ENCODE measurements around the gene XXYLT1.
"Not testable (repeated sequence)": the region's sequence is repeated elsewhere in the genome, so short reads cannot be mapped to it uniquely, and the experiment has no call there.

Gene XXYLT1

GRCh38 chr3:195270817-195271409, at the start of gene XXYLT1:
Gene XXYLT1 (minus strand): TSS chr3:195271159. CDS start chr3:195271058, 101 bp downstream.
- H3K4me3 ChIP-seq (ENCODE audit: low read depth, low read length): peak within 1 kb of the TSS; percentile 78
- no peak for DNase-seq (ENCODE audit: low read depth)

GRCh38 chr3:195319060-195319459, 48.1 kb upstream of the XXYLT1 start:
- DNase-seq (ENCODE audit: low read depth): no peak
- no peak overlapping the region for H3K4me3 ChIP-seq (ENCODE audit: low read depth, low read length)

- no peak for DNase-seq (ENCODE audit: low read depth)
- H3K4me3 ChIP-seq (ENCODE audit: low read depth, low read length): no peak overlapping the region
These were observed 41.8 kb upstream of the XXYLT1 start for GRCh38 chr3:195312714-195313113.

GRCh38 chr3:195307711-195308110, 36.8 kb upstream of the XXYLT1 start:
- H3K4me3 ChIP-seq (ENCODE audit: low read depth, low read length): no peak overlapping the region
- no peak for DNase-seq (ENCODE audit: low read depth)

GRCh38 chr3:195306369-195306768, 35.4 kb upstream of the XXYLT1 start:
- no peak for DNase-seq (ENCODE audit: low read depth)
- no peak overlapping the region for H3K4me3 ChIP-seq (ENCODE audit: low read depth, low read length)

DNA sequence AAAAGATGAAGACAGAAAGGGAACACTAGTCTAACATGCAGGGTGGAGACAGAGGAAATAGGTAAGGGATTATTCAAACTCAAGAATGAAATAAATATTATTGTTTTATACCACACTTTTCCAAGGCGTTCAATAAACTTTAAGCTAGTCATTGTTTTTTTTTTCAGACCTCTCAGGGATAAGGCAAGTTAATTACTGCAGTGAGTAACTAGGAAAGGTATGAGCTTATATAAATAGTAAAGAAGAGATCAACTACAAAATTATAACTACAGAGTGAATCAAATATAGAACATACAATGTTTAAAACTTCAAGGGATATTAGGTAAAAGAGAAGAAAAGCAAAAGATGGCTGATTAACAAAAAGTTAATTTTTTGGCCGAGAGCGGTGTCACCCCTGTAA, 31.5 kb upstream of the XXYLT1 start:
- no peak overlapping the region for H3K4me3 ChIP-seq (ENCODE audit: low read depth, low read length)
- no peak for DNase-seq (ENCODE audit: low read depth)

GRCh38 chr3:195297446-195297845, 26.5 kb upstream of the XXYLT1 start:
- no peak for DNase-seq (ENCODE audit: low read depth)
- no peak overlapping the region for H3K4me3 ChIP-seq (ENCODE audit: low read depth, low read length)

- no peak overlapping the region for H3K4me3 ChIP-seq (ENCODE audit: low read depth, low read length)
- DNase-seq (ENCODE audit: low read depth): no peak
These were observed 25.7 kb upstream of the XXYLT1 start for GRCh38 chr3:195296662-195297061.

GRCh38 chr3:195291121-195291520, 20.2 kb upstream of the XXYLT1 start:
- no peak for DNase-seq (ENCODE audit: low read depth)
- no peak overlapping the region for H3K4me3 ChIP-seq (ENCODE audit: low read depth, low read length)

GRCh38 chr3:195290643-195291042, 19.7 kb upstream of the XXYLT1 start:
- not testable (repeated sequence) for DNase-seq (ENCODE audit: low read depth); H3K4me3 ChIP-seq (ENCODE audit: low read depth, low read length)

GRCh38 chr3:195286115-195286872, 15.3 kb upstream of the XXYLT1 start:
- no peak overlapping the region for H3K4me3 ChIP-seq (ENCODE audit: low read depth, low read length)
- no peak for DNase-seq (ENCODE audit: low read depth)

DNA sequence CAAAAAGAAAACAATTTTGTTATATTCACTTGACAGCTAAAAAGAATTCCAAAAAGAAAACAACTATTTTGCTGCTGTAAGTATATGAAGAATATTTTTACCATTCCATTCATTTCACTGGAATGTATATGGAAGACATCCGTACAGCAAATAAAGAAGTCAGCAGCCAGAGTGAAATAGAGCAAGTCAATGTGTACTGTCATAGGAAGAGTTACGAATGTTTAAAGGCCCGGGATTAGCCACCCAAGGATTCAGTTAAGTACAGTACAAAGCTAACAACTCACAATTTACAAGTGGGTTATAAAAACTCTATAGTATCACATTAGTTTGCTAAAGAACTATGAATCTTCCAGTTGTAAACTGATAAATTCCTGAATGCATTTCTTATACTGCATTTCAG, 14.4 kb upstream of the XXYLT1 start:
- DNase-seq (ENCODE audit: low read depth): no peak
- H3K4me3 ChIP-seq (ENCODE audit: low read depth, low read length): no peak overlapping the region

- H3K4me3 ChIP-seq (ENCODE audit: low read depth, low read length): no peak overlapping the region
- DNase-seq (ENCODE audit: low read depth): no peak
These were observed 13.9 kb upstream of the XXYLT1 start for GRCh38 chr3:195284842-195285241.

GRCh38 chr3:195282961-195283360, 12.0 kb upstream of the XXYLT1 start:
- no peak overlapping the region for H3K4me3 ChIP-seq (ENCODE audit: low read depth, low read length)
- no peak for DNase-seq (ENCODE audit: low read depth)

DNA sequence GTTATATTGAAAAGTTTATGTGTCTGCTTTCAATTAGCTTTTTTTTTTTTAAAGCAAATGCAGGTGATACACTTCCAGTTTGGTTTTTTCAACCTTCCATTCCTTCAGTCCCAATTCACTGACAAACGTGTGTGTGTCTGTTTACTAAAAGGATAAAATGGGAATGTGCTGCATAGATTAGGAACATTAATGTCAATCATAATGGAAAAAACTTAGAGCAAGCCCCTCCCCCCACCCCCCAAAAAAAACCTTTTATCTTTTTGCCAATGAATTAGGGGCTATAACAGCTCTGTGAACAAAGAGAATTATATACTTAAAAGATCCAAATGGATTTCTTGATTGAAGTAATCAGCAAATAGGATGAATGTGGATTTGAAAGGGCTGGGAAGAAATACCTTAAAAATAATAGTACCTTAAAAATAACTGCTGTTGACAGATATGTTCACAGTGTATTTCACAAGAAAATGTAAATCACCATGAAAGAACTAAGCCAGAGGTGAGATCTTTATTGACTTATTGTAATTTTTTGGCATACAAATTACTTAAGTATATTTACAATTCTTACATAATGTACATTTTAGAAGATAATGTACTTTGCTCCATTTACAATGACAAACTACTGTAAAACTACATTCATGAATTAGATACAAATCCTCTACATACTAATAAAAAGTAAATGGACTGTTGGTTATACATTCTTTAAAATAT, 3.5 kb upstream of the XXYLT1 start:
- DNase-seq (ENCODE audit: low read depth): no peak
- H3K4me3 ChIP-seq (ENCODE audit: low read depth, low read length): no peak overlapping the region

DNA sequence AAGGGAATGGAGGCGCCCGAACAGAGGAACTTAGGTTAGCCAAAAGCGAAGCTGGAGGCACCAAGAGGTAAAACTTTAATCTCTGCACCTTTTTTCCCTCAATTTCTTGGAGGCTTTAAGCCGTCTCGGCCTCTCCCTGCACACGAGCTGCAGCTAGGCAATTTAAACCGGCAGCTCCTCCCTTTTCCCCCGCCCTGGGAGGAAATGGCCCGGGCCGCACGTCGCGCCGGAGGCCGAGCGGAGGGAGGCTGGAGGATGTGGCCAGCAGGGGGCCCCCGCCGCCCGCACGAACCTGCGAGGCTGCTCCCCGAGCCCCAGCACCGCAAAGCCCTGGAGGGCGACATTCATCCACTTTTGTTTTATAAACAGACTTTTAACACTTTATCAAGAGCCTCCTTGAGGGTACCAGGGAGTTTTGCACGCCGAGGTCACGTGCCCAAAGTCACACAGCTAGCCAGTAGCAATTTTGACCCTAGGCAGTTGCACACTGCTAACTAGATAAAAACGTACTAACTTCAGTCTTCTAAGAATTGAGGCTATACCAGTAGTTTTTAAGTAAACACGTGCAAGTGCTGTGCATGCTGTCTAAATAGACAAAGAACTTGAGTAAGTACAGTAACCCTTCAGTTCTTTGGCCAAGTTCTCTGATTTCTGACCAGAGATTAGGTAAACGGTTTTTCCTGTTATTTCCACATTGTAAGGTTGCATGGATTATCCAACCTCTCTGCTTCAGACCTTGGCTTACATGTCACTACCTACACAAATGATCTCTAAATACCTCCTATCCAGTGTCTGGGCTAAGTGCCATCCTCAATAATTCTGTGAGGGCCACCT, 668 bp upstream of the XXYLT1 start:
- no peak for DNase-seq (ENCODE audit: low read depth)
- peak overlapping the region; percentile 78 for H3K4me3 ChIP-seq (ENCODE audit: low read depth, low read length)

- peak overlapping the region; percentile 78 for H3K4me3 ChIP-seq (ENCODE audit: low read depth, low read length)
- no peak for DNase-seq (ENCODE audit: low read depth)
These were observed 711 bp downstream of the XXYLT1 start for GRCh38 chr3:195270079-195270816.

DNA sequence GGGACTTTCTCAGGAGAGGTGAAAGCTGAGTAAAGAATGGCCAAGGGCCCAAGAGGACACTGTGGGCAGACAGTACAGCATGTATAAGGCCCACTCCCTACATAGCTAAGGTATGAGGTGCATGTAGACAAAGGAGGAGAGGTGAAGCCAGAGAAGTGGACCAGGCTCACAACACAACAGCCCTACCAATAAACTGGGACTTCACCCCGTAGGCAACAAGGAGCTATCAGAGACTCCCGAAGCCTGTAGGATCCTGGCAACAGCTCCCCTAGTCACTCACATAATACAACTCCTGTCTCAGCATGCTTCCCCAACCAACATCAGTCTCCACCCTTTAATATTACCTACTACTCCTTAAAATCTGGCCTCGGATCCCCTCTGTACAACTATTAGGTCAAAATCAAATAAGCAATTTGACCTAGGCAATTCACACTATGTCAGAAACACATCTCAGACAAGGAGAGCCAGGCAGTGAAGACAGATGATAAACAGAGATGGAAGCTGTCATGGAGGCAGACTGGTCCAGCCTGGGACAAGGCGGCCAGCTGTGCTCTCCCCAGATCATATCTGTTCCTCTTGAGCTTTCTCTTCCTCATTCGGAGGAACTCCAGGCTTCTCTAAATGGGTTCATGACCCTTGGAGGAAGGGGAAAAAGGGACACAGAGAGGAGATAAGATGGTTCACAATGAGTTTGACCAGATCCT, 1.4 kb downstream of the XXYLT1 start:
- DNase-seq (ENCODE audit: low read depth): no peak
- H3K4me3 ChIP-seq (ENCODE audit: low read depth, low read length): peak overlapping the region; percentile 78
